Spleen (tissue), 7 donors: ENCODE results near the gene STAC2.

ENCODE experiments used
- CTCF ChIP-seq, 11 experiments: fragments of 200-600 bp in 7 of 11; fragments of 450-650 bp in 4 of 11; sonication (generic) in 4 of 11; IDR thresholded peaks in 8 of 11; conservative IDR thresholded peaks in 3 of 11; 1 replicate in 7 of 11; 2 replicates in 4 of 11; pipeline versions ENCODE4 v1.4.0 to v1.8.0; 2016 to 2021; ENCODE audit warnings: antibody characterized with exemption in 11 of 11, inconsistent platforms in 4 of 11, mild to moderate bottlenecking in 1 of 11
- POLR2A ChIP-seq, 3 donors: fragments of 450-650 bp; IDR thresholded peaks; one replicate each; pipeline ENCODE4 v1.5.1; 2017; ENCODE audit warnings: antibody characterized with exemption in 3 of 3, mild to moderate bottlenecking in 1 of 3
- POLR2AphosphoS5 ChIP-seq, 3 donors: sonication (generic); formaldehyde crosslinking; IDR thresholded peaks; one replicate each; pipeline ENCODE4 v1.5.1; 2017; ENCODE audit warnings: antibody characterized with exemption in 3 of 3
- donor health status: DM: no; HTN: no; CAD: no; lungs with moderate emphysema.
- donor health status: DM: no; HTN: no; CAD: no.
- donor health status: DM: no; HTN: no; CAD: no.

- no peak for TF ChIP-seq POLR2A (IDR thresholded peaks at IDR 0.05)
- no peak for TF ChIP-seq CTCF (IDR thresholded peaks at IDR 0.05 in 8 of 11, conservative IDR thresholded peaks at IDR 0.05 in 3 of 11)
- TF ChIP-seq POLR2AphosphoS5 (IDR thresholded peaks at IDR 0.05): peak; percentile 55 to 81 (median 76)
These were observed 16.9 kb downstream of the STAC2 start for GRCh38 chr17:39208893-39209292.
